Posterior cingulate gyrus (tissue), 11 donors: ENCODE data around the gene TENM4.

ENCODE experiments used
- DNase-seq, 10 donors: peaks; one replicate each; pipeline versions ENCODE4 v3.0.0 to v3.0.0-alpha.2; 2020 to 2021; ENCODE audit warnings: mixed read lengths in 3 of 10
- intact Hi-C: fragments of 100-400 bp; cut with DNase I; formaldehyde crosslinking; loops from one replicate; pipeline ENCODE4 v1.15.1; 2023

The TENM4 gene

DNA sequence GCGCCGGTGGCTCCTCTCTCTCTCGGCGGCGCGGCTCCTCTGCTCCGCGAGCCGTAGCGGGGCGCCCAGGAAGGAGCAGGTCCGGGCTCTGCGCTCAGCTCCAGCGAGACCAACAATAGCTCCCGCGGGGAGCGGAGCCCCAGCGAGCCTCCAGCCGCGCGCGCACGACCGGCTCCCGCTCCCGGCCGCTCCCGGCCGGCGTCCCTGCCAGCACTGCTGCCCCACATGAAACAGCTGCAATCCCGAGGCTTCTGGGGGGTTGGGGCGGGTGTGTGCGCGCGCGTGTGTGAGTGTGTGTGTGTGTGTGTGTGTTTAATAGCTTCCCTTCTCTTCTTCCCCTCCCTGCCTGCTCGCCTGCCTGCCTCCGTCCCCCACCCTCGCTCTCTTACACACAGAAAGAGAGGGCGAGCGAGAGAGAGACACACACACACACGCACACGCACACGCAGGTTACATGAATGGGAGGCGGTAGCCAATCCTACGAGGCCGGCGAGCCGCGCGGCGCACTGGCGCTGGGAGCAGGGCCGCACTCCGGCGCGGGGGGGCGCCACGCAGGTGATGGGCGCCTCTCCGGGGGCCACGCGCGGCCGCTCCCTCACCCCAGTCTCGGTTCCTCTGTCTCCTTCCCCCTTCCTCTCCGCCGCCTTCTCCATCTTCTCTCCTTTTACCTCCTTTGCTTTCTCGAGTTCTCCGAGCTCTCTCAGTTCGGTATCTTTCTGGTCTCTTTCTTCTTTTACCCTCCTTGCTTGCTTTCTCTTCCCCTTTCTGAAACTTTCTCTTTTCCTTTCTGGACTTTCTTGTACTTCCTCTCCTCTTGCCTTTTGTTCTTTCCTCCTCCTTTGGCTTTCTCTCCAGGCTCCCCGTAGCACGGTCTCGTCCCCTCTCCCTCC lies at the start of gene TENM4:
TSS of gene TENM4 (minus strand) at position 460 of the 890 bp plus-strand sequence. CDS start 371,086 bp downstream, outside the sequence.
- DNase-seq = peak; percentile 37 to 96 (median 76)
- intact Hi-C loops = no loop called here

DNA sequence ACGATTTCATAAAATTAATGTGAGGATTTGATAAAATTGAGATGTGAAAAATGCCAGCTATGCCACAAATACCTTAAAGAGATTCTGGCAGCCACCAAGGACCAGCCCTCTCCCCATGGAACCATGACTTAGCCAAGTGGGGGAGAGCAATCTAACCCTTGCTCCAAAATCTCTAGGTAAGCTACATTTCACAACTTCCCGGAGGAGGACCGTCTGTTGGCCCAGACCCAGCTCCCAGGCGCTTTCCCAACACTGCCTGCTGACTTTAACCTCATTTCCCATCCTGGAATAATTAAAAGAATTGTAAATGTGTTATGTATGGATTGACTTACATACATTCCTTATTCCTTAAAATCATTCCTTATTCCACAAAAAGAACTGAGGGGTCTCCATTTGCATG lies 47.5 kb upstream of the TENM4 start:
- intact Hi-C loops = no loop called here
- no peak for DNase-seq

DNA sequence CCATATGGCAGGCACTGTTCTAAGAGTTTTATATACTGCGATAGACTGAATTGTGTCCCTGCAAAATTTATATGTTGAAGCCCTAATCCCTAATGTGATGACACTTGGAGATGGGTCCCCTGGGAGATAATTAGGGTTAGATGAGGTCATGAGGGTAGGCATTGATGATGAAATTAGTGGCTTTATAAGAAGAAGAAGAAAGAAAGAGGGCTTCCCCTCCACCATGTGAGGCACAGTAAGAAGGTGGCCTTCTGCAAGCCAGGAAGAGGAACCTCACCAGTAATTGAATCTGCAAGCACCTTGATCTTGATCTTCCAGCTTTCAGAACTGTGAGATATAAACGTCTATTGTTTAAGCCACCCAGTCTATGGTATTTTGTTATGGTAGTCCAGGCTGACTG lies 46.6 kb upstream of the TENM4 start:
- no peak for DNase-seq
- intact Hi-C loops = no loop called here

DNA sequence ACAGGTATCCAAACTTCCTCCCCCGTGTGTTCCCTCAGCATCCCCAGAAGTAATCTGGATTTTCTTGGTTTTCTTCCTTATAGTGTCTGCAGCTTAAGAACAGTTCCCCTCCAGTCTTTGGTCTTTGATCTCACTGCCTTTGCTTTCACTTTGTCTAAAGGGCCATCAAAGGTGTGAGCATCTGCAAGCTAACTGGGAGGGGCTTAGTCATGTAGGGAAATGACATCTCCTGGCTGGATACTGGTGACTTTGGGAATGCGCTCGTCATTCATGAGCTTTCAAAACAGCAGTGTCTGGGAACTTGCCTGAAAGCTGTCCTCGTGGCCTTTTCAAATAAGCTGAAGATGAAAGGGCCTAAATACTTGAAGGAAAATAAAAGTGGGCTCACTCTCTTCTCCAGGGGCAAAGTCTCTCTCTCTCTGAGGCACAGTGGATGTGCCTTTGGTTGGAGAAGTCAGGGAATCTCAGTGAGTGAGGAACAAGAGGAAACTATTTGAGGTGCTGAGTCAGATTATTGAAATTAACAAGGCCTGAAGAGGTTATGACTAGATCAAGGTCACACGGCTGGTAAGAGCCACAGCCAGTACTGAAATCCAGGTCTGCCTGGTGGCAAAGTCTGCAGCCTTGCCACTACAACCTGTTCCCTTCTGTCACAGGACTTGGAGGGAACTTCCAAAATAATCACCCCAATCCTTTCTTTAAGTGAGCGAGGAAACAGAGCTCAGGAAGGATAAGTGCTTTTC lies 45.6 kb upstream of the TENM4 start:
- intact Hi-C loops = no loop called here
- DNase-seq = no peak

DNA sequence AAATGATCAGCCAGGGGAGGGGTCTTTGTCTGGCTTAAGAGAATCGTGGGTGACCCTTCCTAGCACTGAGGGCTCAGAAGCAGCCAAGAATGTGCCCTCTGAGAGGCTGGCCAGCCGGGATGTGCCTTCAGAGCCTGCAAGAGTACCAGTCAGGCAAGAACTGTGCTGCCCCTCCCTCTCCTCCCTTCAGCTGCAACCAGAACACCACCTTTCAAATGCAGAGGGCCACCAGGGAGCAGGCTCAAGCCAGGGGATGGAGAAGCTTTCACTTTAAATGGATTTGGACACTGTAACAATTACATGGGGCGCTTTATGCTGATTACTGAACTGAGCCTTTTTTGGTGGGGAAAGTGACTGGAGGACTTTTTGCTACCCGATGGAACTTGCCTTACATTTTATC lies 44.9 kb upstream of the TENM4 start:
- intact Hi-C loops = no loop called here

DNA sequence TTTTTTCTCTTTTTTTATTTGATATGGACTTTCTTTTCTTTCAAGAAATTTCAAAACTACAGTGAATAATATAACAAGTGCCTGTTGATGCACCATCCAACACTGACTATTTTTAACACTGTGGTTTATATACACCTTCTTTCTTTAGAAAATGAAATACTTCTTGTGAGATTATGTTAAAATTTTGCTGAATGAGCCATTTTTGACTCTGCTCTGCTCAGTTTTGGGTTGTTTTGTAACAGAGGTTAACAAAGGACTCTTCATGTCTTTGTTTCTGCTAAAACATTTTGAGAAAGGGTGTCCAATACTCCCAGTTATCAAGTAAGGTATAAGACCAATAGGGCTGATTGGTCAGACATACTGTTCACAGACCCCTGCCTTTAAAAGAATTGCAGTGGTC lies 44.0 kb upstream of the TENM4 start:
- DNase-seq = no peak
- intact Hi-C loops = no loop called here

More for the DNA sequence above, 44.9 kb upstream of the TENM4 start:
- DNase-seq = no peak

DNA sequence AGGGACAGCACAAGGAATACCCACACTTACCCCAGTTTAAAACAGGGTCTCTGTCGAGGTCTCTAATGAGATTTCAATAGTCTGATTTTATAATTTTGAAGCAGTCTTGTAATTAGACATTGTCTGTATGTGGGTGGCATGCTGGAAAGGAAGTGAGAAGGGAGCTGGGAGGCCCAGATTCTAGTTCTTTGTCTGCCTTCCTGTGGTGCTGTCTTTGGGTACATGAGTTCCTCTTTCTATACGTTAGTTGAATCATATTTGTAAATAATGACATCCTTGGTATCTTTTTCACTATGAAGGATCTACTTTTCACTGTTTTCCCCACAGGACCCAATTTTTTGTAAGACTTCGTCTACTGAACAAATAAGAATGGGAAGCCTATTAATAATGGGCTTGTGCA lies 42.0 kb upstream of the TENM4 start:
- DNase-seq = no peak
- intact Hi-C loops = no loop called here

DNA sequence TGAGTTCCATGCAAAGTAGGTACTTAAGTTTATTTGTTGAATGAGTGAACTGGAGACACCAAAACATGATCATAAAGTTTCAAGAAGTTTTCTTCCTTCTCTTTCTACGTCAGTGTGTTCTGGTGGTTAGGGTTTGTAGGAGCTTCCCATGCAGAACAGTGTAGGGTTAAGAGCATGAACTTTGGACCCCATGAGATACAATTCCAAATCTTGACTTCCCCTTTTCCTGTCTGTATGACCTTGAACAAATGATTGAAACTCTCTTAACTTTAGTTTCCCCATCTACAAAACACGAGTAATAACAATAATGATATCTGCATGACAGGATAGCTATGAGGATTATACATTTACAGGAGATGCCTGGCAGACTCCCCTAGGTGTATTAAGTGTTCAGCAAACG lies 41.0 kb upstream of the TENM4 start:
- intact Hi-C loops = no loop called here
- no peak for DNase-seq

DNA sequence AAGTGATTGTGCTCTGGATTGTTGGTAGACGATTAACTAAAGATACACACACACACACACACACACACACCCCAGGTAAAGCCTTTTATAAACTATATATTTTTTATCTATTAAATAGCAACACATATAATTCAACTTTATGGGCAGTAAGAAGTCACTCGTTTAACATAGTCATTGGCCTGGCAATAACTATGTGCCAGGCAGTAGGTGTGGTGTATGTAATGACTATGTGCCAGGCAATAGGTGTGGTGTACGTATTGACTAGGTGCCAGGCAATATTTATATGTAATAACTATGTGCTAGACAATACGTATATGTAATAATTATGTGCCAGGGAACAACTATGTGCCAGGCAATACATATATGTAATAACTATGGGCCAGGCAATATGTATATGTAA lies 40.0 kb upstream of the TENM4 start:
- intact Hi-C loops = no loop called here
- DNase-seq = no peak

DNA sequence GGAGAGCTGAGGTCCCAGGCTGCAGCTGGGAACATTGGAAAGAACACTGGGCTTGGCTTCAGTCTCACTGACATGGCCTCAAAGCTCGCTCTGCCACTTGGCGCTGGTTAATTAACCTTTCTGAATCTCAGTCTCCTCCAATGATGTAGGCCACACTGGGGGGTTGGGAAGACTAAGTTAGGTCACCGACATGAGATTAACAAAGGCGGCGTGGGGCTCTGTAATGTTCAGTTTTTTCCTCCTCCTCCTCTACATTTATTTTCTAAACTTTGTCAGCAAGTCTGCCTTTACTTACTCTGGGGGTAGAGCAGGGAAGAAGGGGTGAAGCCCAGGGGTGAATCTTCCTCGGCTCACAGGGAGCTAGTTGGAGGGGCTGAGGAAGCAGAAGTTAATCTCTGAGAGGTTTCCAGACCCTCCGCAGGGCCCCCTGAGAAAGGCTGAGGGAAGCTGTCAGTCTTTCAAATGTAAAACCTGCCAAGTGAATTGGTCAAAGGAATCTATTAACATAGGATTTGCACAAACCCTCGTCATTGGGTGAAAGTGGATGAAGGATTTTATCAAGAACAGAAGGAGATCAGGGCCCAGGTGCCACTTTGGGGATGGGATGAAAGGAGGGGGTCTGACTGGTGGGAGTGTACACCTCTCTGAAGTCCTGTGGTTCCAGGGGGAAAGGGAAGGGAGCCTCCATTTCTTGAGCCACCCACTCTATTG lies 32.1 kb upstream of the TENM4 start:
- DNase-seq = no peak

DNA sequence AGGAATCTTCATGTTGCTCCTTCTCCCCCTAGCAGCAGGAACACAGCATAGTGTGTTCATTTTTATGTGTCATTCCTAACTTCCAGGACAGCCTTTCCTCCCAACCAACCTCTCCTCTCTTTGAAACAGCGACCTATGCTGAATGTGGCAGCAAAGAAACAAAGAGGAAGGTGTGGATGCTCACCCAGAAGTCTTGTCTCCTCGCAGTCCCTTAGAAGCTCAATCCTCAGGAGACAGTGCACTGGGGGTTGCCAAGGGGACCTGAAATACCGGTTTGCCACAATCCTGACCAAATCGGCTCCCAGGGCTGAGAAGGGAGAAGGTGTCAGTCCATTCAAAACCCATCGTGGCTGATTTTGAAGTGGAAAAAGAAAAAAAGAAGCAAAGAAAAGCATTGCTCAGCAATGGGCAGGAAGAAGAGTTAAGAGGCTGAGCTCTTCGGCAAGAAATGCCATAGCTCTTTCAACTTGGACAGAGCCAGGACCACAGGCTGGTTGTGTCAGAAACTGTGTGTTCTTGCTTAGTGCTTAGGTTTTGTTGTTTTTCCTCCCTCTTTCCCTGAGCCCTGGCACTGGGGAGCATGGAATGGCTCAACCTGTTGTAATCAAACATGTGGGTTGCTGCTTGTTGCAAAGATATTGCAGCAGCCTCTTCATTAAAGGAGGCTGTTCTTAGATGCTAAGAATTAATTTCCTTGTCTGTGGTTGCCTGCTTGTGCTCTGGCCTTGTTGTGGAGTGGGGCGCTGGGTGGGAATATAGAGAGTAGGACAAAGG lies 30.4 kb upstream of the TENM4 start:
- intact Hi-C loops = no loop called here
- DNase-seq = no peak

More for the DNA sequence above, 32.1 kb upstream of the TENM4 start:
- intact Hi-C loops = no loop called here

DNA sequence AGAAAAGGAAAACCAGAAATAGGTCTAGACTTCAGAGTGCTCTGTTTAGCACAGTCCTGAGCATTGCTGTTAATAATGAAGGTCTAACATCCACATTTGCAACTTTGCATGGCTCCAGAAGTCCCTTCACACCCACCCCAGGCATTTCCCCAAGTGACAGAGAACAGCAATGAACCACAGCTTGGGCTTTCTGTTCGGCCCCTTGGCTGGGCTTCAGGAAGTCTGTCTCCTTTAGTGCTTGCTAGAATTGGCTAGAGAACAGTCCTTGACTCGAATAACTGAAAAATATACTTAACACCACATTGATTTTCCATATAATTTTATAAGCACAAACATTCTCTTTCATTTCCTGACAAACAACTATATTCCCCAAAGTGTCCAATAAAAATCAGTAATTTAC lies 29.3 kb upstream of the TENM4 start:
- intact Hi-C loops = no loop called here

DNA sequence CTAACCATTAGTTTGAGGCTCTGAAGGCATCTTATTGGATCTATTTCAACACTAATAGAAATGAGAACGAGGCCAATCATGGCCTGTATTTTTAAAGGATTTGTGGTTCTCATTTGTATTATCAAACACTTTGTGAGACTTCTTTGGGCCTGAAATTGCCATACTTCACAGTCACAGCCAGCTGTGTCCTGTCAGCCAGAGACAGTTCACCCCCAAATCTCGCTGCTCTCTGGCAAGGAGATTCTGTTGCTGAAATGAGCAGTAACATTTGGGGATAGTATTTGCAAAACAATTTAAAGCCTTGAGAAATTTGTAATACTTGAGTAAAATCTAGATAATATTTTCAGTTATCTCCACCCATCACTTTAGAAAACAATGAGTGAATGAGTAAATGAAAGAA lies 26.9 kb upstream of the TENM4 start:
- intact Hi-C loops = no loop called here
- DNase-seq = no peak

More for the DNA sequence above, 29.3 kb upstream of the TENM4 start:
- DNase-seq = no peak

DNA sequence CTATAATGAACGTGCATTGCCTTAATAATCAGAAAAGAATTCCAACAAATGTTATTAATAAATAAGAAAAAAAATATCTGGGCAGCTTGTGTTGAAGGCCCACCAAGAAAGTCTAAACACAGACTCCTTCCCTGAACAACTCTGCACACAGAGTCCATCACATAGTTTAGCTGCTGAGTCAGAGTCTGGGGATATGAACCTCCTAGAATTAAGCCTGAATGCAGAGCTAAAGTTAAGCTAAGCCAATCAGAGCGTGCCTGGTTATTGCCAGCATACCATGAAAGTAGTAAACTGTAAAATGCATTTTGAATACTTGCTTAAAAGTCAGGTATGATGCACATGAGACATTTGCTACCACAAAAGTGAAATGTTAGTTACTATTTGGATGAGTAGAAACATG lies 25.6 kb upstream of the TENM4 start:
- intact Hi-C loops = no loop called here
- DNase-seq = no peak

DNA sequence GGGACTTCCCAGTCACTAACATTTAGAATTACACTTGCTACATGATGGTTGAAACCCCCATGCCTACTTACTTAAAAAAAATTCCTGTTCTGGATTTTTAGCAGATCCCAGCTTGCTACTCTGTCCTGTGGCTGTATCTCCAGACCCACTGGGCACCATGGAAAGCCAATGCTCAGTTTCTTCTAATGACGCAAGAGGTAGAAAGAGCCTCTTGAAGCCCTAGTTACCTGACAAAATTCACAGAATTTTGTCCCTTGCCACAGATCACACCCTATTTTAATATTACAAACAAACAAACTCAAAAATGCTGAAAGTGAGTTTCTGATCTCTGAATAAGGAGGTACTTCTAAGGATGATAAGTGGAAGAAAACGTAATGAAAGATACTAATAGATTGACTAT lies 24.3 kb upstream of the TENM4 start:
- intact Hi-C loops = no loop called here
- no peak for DNase-seq

DNA sequence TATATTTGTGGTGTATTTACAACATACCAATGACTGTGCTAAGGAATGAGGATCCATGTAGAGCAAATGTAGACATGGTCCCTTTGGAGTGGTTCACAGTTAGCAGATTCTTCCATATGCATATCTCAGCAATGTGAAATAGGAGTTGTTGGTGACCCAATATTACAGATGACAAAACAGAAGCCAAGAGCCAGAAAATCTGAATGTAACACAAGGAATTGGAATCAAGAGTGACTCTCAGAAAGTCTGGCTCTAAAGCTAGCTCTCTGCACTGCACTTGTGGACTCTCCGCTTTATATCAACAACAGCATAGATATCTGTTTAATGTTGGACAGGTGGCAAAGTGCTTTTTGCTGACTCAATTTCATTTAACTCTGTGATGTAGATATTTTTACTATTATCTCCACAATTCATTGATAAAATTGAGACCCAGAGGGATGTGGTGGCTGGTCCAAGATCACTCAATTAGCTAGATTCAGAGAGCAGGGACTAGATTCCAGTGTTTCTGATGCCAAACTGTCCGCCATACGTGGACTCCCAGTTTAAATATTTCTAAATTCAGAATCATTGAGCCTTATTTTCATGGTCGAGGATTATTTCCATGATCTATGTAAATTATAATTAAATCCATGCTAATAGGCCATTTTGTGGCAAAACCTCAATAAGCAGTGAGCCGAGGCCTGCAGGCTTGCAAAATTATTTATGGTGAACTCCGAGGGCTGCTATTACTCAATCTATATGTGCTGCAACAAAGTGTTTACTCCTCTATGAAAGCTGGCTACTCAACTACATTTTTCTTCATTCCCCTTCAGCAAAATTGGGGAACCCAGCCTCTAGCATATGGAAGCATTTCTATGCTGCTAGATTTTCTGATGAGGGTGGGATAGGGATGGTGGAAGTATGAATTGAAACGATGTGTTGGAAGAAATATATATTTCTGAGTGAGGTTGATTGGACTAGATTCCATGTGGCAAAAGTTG lies 21.1 kb upstream of the TENM4 start:
- DNase-seq = no peak
- intact Hi-C loops = no loop called here

DNA sequence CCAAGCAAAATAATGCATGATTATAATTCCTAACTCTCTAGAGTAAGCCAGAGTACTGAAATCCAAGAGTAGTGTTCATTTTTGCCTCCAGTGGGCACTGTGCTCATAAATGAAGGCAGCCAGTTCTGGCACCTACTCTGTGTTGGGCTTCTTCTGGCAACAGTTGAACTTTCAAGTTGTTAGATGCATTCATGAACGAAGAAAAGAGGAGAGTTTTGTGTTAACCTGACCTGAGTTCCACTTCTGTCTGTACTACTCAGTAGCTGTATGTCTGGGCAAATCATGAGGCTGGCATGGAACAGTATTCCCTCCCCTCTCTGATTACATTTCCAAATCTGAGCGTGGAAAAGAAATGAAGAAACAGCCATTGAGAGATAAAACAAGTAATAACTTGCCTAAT lies 20.3 kb upstream of the TENM4 start:
- intact Hi-C loops = no loop called here
- DNase-seq = no peak

DNA sequence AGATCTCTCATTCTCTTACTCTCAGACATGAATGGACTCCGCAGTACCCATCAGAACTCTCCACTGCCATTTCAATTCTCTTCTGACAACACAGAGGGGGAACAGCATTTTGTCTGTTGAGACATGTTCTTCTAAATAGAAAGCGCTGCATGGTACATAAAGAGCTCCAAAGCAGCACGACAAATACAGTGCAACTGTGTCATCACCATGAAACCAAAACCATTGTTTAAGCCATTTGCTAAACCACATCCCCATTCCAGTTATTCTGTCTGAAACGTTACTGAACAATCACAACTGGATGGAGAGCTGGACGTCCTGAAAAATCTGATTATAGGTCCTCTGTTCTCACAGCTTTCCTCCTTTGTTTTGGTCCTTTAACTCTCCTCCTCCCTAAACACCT lies 17.9 kb upstream of the TENM4 start:
- intact Hi-C loops = no loop called here
- DNase-seq = no peak

DNA sequence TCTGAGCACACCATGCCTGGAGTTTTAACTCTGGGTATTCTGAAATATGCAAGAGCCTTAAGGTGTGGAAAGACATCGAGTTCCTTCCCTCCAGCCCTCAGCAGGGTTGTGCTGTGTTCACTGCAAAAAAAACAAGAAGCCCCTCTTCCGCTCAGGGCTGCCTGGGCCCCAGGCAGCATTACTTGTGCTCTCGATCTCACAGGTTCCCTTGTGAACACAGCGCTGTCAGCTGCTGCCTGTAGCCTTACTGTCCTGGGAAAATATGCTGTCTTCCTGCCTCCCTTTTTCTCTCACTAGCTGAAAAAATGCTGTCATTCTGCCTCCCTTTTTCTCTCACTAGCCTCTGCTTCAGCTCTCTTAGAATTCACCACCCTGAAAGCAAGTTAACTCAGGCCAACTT lies 15.7 kb upstream of the TENM4 start:
- DNase-seq = no peak
- intact Hi-C loops = no loop called here
